GM19023 (cell line): Measurements from ENCODE around the gene ABCA8.

Experiments used
- ATAC-seq: cut with Tn5 transposase; IDR thresholded peaks from one replicate; pipeline ENCODE4 v1.9.1; 2021; ENCODE audit warnings: mild to moderate bottlenecking, moderate library complexity; ENCODE audit not compliant: unreplicated experiment

ABCA8 gene

GRCh38 chr17:68878226-68878885, 76.8 kb downstream of the ABCA8 start:
- ATAC-seq: no peak

- no peak for ATAC-seq
Observed at GRCh38 chr17:68871447-68871846, 83.7 kb downstream of the ABCA8 start.

GRCh38 chr17:68870976-68871375, 84.2 kb downstream of the ABCA8 start:
- ATAC-seq: no peak

GRCh38 chr17:68870161-68870826, 84.9 kb downstream of the ABCA8 start:
- no peak for ATAC-seq

- ATAC-seq: no peak
Observed at GRCh38 chr17:68868708-68869107, 86.5 kb downstream of the ABCA8 start.

- no peak for ATAC-seq
Observed at GRCh38 chr17:68867759-68868516, 87.3 kb downstream of the ABCA8 start.

- ATAC-seq: no peak
Observed at GRCh38 chr17:68865584-68865983, 89.6 kb downstream of the ABCA8 start.

GRCh38 chr17:68863091-68863652, 92.0 kb downstream of the ABCA8 start:
- no peak for ATAC-seq

- ATAC-seq: no peak
Observed at GRCh38 chr17:68861602-68862001, 93.6 kb downstream of the ABCA8 start.

GRCh38 chr17:68860941-68861340, 94.3 kb downstream of the ABCA8 start:
- no peak for ATAC-seq

- no peak for ATAC-seq
Observed at GRCh38 chr17:68854452-68854851, 100.7 kb downstream of the ABCA8 start.

- ATAC-seq: no peak
Observed at GRCh38 chr17:68853439-68853838, 101.8 kb downstream of the ABCA8 start.

GRCh38 chr17:68853036-68853435, 102.2 kb downstream of the ABCA8 start:
- ATAC-seq: no peak

- ATAC-seq: no peak
Observed at GRCh38 chr17:68851890-68852289, 103.3 kb downstream of the ABCA8 start.

GRCh38 chr17:68850749-68851510, 104.3 kb downstream of the ABCA8 start:
- ATAC-seq: no peak

- ATAC-seq: no peak
Observed at GRCh38 chr17:68849673-68850610, 105.2 kb downstream of the ABCA8 start.

- ATAC-seq: no peak
Observed at GRCh38 chr17:68847711-68848110, 107.5 kb downstream of the ABCA8 start.

- ATAC-seq: peak; percentile 55
Observed at GRCh38 chr17:68843522-68843921, 111.7 kb downstream of the ABCA8 start.

- no peak for ATAC-seq
Observed at GRCh38 chr17:68840073-68840472, 115.1 kb downstream of the ABCA8 start.

- ATAC-seq: no peak
Observed at GRCh38 chr17:68835071-68835470, 120.1 kb downstream of the ABCA8 start.
